Transverse colon (tissue), 4 donors: ENCODE results near the gene CCM2.

ENCODE experiments used
- POLR2AphosphoS5 ChIP-seq, 3 donors: sonication (generic); formaldehyde crosslinking; IDR thresholded peaks; one replicate each; pipeline ENCODE4 v1.6.1; 2016; ENCODE audit warnings: antibody characterized with exemption in 3 of 3
- TF ChIP-seq, protein P1 (sequence below), 5 experiments: fragments of 200-600 bp in 3 of 5; fragments of 450-650 bp in 2 of 5; sonication (generic) in 3 of 5; IDR thresholded peaks; 1 replicate in 2 of 5; 2 replicates in 3 of 5; pipeline ENCODE4 v1.5.1; 2016 to 2017; ENCODE audit warnings: antibody characterized with exemption in 5 of 5, inconsistent platforms in 3 of 5, mild to moderate bottlenecking in 2 of 5, moderate library complexity in 1 of 5

DNA sequence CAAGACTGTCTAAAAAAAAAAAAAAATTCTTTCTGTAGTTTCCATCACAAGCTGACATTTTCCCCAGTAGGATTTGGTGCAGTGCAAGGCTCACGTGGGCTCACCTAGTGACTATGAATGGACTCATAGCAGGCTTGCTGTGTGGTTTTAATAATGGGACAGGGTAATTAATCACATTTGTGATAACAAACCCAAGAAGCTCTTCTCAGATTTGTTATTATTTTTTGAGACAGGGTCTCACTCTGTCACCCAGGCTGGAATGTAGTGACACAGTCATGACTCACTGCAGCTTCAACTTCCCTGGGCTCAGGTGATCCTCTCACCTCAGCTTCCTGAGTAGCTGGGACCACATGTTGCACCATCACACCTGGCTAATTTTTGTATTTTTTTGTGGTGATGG lies 48.7 kb downstream of the CCM2 start:
- TF ChIP-seq, protein P1, sequence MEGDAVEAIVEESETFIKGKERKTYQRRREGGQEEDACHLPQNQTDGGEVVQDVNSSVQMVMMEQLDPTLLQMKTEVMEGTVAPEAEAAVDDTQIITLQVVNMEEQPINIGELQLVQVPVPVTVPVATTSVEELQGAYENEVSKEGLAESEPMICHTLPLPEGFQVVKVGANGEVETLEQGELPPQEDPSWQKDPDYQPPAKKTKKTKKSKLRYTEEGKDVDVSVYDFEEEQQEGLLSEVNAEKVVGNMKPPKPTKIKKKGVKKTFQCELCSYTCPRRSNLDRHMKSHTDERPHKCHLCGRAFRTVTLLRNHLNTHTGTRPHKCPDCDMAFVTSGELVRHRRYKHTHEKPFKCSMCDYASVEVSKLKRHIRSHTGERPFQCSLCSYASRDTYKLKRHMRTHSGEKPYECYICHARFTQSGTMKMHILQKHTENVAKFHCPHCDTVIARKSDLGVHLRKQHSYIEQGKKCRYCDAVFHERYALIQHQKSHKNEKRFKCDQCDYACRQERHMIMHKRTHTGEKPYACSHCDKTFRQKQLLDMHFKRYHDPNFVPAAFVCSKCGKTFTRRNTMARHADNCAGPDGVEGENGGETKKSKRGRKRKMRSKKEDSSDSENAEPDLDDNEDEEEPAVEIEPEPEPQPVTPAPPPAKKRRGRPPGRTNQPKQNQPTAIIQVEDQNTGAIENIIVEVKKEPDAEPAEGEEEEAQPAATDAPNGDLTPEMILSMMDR (IDR thresholded peaks at IDR 0.05), result no peak
- TF ChIP-seq POLR2AphosphoS5 (IDR thresholded peaks at IDR 0.05), result no peak
